Thoracic aorta (tissue), 2 donors: ENCODE data around the gene ASS1. TPM values are rescaled to one million over a fixed set of nuclear protein-coding genes. Genes with fewer than 3 reads are reported as not detected.

ENCODE experiments used
- ATAC-seq: fragments of 150-250 bp; one replicate; pipeline ENCODE4 v1.8.0; 2017; ENCODE audit warnings: low read depth; ENCODE audit not compliant: insufficient number of reproducible peaks, low FRiP score
- DNase-seq: peaks from one replicate; pipeline ENCODE4 v3.0.0-alpha.2; 2020; ENCODE audit warnings: low spot score
- H3K27ac ChIP-seq, 2 donors: fragments of 200-600 bp; sonication (generic); 1 replicate in 1 of 2; 2 replicates in 1 of 2; pipeline ENCODE4 v1.5.1; 2016; ENCODE audit warnings: mild to moderate bottlenecking in 2 of 2, moderate library complexity in 2 of 2
- H3K27me3 ChIP-seq: fragments of 200-600 bp; sonication (generic); replicated peaks from 2 replicates; pipeline ENCODE4 v1.6.0; 2016; ENCODE audit warnings: mild to moderate bottlenecking; ENCODE audit not compliant: insufficient read depth
- H3K36me3 ChIP-seq: fragments of 200-600 bp; sonication (generic); one replicate; pipeline ENCODE4 v1.5.1; 2016
- H3K4me1 ChIP-seq, 2 donors: fragments of 200-600 bp; sonication (generic); 1 replicate in 1 of 2; 2 replicates in 1 of 2; pipeline versions ENCODE4 v1.5.1 to v1.6.0; 2016; ENCODE audit warnings: low read depth in 2 of 2, mild to moderate bottlenecking in 1 of 2; ENCODE audit not compliant: control insufficient read depth in 1 of 2
- H3K4me3 ChIP-seq: fragments of 200-600 bp; sonication (generic); 2 replicates; pipeline ENCODE4 v1.5.1; 2016; ENCODE audit warnings: mild to moderate bottlenecking
- H3K9me3 ChIP-seq: fragments of 200-600 bp; sonication (generic); 2 replicates; pipeline ENCODE4 v1.5.1; 2016
- CTCF ChIP-seq: fragments of 200-600 bp; sonication (generic); IDR thresholded peaks from one replicate; pipeline ENCODE4 v1.5.1; 2019; ENCODE audit warnings: antibody characterized with exemption
- total RNA-seq, 2 donors: library from RNA; depleted of rRNA; stranded (reverse); fragments of >200 nt; gene quantifications; one replicate each; pipeline versions ENCODE4 v1.1.0 to v1.2.3, GENCODE V29; 2016

Gene ASS1
- total RNA-seq, 2 donors from 2014 or later, result 65.4 to 81.7 TPM

- Histone ChIP-seq H3K9me3 (no peaks in the 10 kb centered on the region), H3K27me3 (no peaks in the 10 kb centered on the region), H3K4me3 (no peak overlapping the region), H3K27ac (no peak overlapping the region), H3K4me1 (no peaks in the 10 kb centered on the region), H3K36me3 (no peaks in the 10 kb centered on the region)
- no peak for TF ChIP-seq CTCF
- ATAC-seq, result no peak
- no peak for DNase-seq
These were observed 25.2 kb upstream of the ASS1 start for GRCh38 chr9:130419521-130420035.

GRCh38 chr9:130421154-130421801, 23.5 kb upstream of the ASS1 start:
- no peak for ATAC-seq
- Histone ChIP-seq H3K27ac (no peak overlapping the region), H3K4me1 (no peaks in the 10 kb centered on the region), H3K4me3 (no peak overlapping the region), H3K9me3 (no peaks in the 10 kb centered on the region), H3K36me3 (no peaks in the 10 kb centered on the region), H3K27me3 (no peaks in the 10 kb centered on the region)
- no peak for TF ChIP-seq CTCF
- no peak for DNase-seq

- ATAC-seq (no peak), DNase-seq (no peak)
- TF ChIP-seq CTCF, result no peak
These were observed 22.9 kb upstream of the ASS1 start for GRCh38 chr9:130421802-130422276.

GRCh38 chr9:130422546-130422945, 22.2 kb upstream of the ASS1 start:
- DNase-seq (no peak), ATAC-seq (no peak)
- Histone ChIP-seq H3K9me3 (no peaks in the 10 kb centered on the region), H3K36me3 (no peaks in the 10 kb centered on the region), H3K4me1 (no peaks in the 10 kb centered on the region), H3K27ac (no peak overlapping the region), H3K4me3 (no peak overlapping the region), H3K27me3 (no peaks in the 10 kb centered on the region)
- no peak for TF ChIP-seq CTCF

More at GRCh38 chr9:130421802-130422276, 22.9 kb upstream of the ASS1 start:
- Histone ChIP-seq H3K27ac (no peak overlapping the region), H3K4me1 (no peaks in the 10 kb centered on the region), H3K9me3 (no peaks in the 10 kb centered on the region), H3K36me3 (no peaks in the 10 kb centered on the region), H3K4me3 (no peak overlapping the region), H3K27me3 (no peaks in the 10 kb centered on the region)

GRCh38 chr9:130423272-130423671, 21.5 kb upstream of the ASS1 start:
- no peaks in the 10 kb centered on the region for H3K9me3 ChIP-seq
- H3K36me3 ChIP-seq, result no peaks in the 10 kb centered on the region
- no peaks in the 10 kb centered on the region for H3K27me3 ChIP-seq
- TF ChIP-seq CTCF, result no peak
- no peaks in the 10 kb centered on the region for H3K4me1 ChIP-seq
- no peak overlapping the region for H3K4me3 ChIP-seq
- H3K27ac ChIP-seq, result no peak overlapping the region
- ATAC-seq, result no peak
- DNase-seq, result no peak
